Fibroblast of peridontal ligament (primary cell): Measurements from ENCODE around the gene MFSD8.
"Not testable (repeated sequence)": the region's sequence is repeated elsewhere in the genome, so short reads cannot be mapped to it uniquely, and the experiment has no call there.

ENCODE experiments used
- DNase-seq: peaks from one replicate; pipeline ENCODE4 v3.0.0-alpha.2; 2010; ENCODE audit errors: extremely low read depth

Gene MFSD8

GRCh38 chr4:127965062-127965802, at the start of gene MFSD8, which contains the start of gene ABHD18:
Gene MFSD8 (minus strand): TSS chr4:127965173. CDS start chr4:127965133, 40 bp downstream.
Gene ABHD18 (plus strand): TSS chr4:127965406. CDS start chr4:127982956, 17,550 bp downstream.
- peak; percentile 99 for DNase-seq

DNA sequence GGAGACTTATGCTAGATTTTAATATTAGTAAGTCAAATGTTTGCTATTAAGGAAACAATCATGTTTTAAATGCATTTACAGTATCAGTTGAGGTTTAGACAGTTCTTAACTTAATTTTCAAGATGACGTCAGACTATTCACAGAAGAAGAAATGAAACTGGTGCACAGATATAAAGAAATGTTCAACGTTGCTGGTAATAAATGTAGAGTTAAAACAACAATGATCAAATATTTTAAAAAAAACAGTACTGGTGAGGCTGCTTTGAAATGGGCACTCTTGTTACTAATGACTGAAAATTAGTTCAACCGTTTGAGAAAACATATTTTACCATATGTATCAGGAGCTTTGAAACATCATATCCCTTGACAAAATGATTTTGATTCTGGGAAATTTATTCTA, 44.5 kb upstream of the MFSD8 start:
- no peak for DNase-seq

DNA sequence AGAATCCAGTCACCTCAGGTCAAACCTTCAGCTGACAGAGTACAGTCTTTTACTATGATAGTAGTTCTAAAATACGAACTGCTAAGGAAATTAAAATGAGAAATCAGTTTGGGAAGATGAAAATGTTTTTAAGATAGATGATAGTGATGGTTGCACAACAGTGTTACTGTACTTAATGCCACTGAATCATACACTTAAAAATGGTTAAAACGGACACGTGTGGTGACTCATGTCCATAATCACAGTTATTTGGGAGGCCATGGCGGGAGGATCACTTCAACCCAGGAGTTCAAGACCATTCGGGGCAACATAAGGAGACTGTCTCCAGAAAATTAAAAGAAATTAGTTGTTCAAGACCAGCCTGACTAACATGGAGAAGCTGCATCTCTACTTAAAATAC, 41.6 kb upstream of the MFSD8 start:
- peak; percentile 28 for DNase-seq

DNA sequence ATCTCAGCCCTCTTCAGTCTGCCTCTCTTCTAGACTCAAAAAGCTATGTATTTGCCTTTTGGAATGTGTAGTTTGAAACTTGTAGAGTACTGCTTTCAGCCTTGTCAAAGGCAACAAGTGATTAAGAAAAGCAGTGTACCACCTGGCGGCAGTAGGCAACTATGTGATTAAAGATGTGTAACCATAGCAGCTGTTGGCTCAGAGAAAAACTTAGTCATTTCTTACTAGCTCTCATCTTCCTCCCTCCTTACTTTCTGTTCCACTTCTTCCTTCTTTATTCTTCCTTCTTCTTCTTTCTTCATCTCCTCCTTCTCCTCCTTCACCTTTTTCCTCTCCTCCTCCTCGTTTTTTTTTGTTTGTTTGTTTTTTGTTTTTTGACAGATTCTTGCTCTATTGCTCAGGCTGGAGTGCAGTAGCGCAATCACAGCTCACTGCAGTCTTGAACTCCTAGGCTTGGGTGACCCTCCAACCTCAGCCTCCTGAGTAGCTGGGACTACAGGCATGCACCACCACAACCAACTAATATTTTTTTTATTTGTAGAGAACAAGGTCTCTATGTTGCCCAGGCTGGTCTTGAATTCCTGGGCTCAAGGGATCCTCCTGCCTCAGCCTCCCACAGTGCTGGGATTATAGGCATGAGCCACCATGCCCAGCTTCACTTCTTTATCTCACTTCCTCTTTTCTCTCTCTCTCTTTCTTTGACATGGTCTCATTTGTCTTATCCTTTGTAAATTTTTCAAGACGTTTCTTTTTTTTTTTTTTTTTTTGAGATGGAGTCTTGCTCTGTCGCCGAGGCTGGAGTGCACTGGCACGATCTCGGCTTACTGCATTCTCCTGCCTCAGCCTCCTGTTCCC, 32.8 kb upstream of the MFSD8 start:
- peak; percentile 53 for DNase-seq

GRCh38 chr4:127996521-127996920, 31.5 kb upstream of the MFSD8 start:
- DNase-seq, result not testable (repeated sequence)

DNA sequence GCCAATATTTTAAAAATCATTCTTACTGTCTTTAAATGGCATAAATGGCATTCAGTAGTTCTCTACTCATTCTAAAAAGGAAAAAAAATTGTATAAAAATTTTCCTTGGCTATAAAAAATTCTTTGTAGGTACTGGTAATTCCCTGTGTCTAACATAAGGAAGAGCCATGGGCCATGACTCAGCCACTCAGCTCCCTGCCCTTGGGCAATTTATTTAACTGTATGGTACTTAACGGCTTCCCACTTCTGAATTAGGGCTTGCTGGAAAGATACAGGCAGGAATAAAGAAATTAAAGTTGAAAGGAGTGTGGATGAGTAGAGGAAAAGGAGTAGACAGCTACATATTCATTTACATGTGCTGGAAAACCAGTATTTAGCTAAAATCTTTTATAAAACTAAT, 30.8 kb upstream of the MFSD8 start:
- DNase-seq, result no peak

DNA sequence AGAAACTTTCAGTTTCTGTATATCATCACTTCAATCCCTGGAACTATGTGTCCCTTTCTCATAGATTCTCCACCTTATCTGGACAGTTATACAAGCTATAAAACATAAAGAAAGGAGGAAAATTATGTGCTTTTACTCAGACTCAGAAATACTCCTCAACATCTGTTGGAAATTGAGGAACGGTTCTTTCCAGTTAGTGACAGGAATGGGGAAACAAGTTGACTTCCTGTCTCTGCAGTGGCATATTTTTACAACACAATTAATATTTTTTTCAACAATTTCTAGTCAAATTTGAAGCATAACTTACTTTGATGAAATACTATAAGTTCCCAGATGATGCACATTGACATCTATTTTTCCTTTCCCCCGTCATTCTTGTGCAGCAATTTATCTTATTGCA, 28.2 kb upstream of the MFSD8 start:
- no peak for DNase-seq

DNA sequence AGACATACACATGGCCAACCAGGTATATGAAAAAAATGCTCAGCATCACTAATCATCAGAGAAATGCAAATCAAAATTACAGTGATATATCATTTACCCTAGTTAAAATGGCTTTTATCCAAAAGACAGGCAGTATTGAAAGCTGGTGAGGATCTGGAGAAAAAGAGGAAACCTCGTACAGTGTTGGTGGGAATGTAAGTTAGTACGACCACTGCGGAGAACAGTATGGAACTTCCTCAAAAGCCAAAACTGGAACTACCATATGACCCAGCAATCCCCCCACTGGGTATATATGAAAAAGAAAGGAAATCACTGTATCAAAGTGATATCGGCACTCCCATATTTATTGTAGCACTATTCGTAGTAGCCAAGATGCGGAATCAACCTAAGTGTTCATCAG, 23.7 kb upstream of the MFSD8 start:
- no peak for DNase-seq

DNA sequence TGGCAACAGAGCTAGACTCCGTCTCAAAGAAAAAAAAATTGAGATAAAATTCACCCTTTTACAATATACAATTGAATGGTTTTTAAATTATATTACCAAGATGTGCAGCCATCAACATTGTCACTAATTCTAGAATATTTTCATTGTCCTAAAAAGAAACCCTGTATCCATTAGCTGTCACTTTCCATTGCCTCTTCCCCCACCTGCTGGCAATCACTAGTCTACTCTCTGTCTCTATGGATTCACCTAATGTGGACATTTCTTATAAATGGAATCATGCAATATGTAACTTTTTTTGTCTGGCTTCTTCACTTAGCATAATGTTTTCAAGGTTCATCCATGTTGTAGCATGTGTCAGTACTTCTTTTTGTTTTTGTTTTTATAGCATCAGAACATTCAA, 21.0 kb upstream of the MFSD8 start:
- DNase-seq, result no peak

DNA sequence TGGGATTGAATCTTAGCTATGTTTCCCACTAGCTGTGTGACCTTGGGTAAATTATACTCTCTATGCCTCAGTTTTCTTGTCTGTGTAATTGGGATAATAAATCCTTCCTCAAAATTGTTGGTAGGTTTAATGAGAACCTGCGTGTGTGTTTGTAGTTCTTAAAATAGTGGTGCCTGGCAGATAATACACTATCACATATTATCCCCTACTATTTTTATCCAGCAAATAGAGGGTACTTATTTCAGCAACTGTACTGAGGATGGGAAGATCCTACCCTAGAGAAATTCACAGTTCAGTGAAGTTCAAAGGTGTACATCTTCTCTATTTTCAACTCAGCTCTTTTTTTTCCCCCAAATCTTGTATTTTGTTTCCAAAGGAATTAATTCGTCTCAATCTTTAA, 17.5 kb upstream of the MFSD8 start:
- no peak for DNase-seq

DNA sequence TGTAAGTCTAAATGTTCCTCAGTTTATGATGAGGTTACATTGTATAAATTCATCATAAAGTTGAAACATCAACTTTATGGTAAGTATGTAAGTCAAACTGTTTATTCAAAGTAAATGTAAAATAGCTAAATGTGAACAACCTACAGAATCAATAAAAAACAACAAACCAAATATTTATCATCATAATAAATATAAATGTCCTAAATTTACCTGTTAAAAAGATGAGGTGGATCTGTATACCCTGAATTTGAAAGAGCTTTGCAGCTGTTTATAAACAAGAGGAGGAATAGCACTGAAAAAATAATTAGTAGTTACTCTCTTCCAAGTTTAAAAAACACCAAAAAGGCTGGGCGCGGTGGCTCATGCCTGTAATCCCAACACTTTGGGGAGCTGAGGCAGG, 14.0 kb upstream of the MFSD8 start:
- DNase-seq, result no peak

GRCh38 chr4:127975121-127975770, 10.3 kb upstream of the MFSD8 start:
- peak; percentile 61 for DNase-seq

- not testable (repeated sequence) for DNase-seq
Measured at GRCh38 chr4:127970925-127971324, 6.0 kb upstream of the MFSD8 start.

GRCh38 chr4:127968586-127968985, 3.6 kb upstream of the MFSD8 start:
- no peak for DNase-seq

DNA sequence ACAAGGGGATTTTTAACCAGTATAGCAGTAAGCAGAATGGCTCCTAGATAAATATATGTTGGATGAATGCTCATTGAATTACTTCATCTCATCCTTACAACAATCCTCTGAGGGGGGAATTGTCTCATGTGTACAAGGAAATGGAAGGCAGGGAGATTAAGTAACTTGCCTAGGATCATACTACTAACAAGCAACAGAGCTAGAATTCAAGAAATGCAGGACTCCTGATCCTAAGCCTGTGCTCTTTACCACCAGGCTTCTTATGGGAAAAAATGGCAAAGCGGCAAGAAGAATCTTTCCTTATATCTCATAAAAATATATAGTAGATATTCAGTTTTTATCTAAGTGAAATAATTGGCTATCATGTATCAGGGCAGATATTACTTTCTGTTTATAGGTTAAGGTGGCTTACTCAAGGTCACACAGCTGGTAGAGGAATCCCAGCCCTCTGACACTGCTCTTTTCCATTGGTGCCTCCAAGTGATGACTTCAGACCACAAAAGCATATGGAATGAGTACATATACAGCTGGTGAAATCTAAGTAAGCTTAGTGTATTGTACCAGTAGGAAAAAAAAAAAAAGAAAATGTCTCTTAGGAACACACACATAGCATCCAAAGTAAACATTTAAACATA, 2.3 kb upstream of the MFSD8 start:
- DNase-seq, result peak; percentile 30

- DNase-seq, result peak; percentile 19
Measured at GRCh38 chr4:127965803-127966175, 816 bp upstream of the MFSD8 start.

GRCh38 chr4:127964426-127965061, 429 bp downstream of the MFSD8 start:
- not testable (repeated sequence) for DNase-seq

GRCh38 chr4:127963633-127964398, 1.2 kb downstream of the MFSD8 start:
- not testable (repeated sequence) for DNase-seq

DNA sequence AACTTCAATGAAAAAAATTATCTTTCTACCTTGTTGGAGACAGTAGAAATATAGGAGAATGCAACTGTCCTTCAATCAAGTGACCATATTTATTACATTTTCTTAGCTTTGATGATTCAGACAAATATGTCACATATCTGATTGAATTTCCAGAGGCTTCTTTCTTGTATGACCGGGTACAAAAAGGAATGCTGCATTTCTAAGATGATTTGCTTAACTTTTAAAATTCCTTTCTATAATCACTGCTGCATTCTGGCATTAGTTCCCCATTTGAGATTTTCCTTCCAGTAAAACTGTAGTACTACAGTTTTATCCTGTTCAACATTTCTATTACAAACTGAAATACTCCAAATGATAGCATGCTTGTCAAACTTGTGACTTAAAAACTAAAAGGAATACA, 5.2 kb downstream of the MFSD8 start:
- DNase-seq, result peak; percentile 43

DNA sequence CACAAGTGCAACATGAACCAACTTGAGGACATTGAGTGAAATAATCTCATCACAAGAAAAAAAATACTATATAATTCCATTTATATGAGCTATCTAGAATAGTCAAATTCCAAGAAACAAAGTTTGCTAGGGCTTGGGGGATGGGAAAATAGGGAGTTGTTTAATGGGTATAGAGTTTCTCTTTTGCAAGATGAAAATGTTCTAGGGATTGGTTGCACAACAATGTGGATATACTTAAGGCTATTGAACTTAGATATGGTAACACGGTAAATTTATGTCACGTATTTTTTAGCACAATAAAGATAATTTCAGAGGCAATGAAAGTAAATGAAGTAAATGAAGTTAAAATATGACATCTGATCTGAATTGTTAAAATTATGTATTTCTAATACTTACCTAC, 7.9 kb downstream of the MFSD8 start:
- peak; percentile 16 for DNase-seq

DNA sequence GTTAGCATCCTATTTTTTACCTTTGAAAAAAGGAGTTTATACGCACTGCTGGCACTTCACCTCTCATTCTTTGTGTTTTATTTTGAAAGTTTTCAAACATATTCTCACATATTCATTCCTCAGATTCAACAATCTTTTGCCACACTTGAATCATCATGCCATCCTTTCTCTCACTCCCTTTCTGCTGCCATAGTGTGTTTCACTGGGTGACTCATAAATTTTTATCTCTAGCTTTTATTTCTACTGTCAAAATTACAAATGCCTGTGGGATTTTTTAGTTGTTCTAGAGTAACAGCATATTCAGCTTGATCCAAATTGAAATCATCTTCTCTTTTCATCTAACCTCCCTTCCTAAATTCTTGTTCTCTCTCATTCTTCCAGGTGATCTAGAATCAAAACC, 28.0 kb downstream of the MFSD8 start:
- DNase-seq, result peak; percentile 34
